Measurements from ENCODE around the gene KCNMA1.

The KCNMA1 gene

GRCh38 chr10:77386365-77386764 lies 251.2 kb downstream of the KCNMA1 start:
- in situ Hi-C loops (cut with MboI; ENCODE audit: low sequenced_read_pairs): loop anchor here (25.0 kb wide), 2 partner anchors 224 to 251 kb away; partner anchors contain the start of gene KCNMA1

- in situ Hi-C loops (cut with MboI; ENCODE audit: low sequenced_read_pairs): loop anchor here (25.0 kb wide), 2 partner anchors 223 to 252 kb away; partner anchors contain the start of gene KCNMA1
Measured at GRCh38 chr10:77385315-77385714, 252.3 kb downstream of the KCNMA1 start.

DNA sequence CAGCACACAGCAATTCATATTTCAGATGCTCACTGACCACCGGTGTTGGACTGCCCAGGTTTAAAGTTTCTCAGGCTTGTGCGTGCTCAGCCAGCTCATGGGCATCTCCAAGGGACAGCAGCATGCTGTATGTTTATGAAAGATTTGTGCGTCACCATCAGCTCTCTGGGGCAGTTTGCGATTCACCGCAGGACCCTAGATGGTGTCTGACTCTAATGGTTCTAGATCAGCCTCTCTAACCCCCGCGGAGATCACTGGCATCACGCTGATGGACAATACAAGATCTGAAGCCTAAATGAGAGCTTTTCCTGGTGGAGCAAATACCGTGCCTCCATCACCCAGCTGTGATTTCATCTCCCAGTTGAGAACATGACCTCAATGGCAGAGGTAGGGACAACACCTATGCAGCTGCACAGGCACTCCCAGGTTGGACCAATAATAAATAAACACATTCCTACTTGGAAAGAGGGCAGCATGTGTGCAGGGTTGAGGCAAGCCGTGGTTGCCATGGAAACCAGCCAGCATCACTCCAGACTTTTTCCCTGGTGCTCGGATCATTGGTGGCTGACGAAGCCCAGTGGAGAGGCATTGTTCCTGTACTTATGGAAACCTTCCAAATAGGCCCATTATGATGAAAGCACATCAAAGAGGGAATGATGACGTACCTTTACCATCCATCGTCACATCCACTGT lies 253.6 kb downstream of the KCNMA1 start:
- in situ Hi-C loops (cut with MboI; ENCODE audit: low sequenced_read_pairs): loop anchor here (25.0 kb wide), 2 partner anchors 222 to 253 kb away; partner anchors contain the start of gene KCNMA1

DNA sequence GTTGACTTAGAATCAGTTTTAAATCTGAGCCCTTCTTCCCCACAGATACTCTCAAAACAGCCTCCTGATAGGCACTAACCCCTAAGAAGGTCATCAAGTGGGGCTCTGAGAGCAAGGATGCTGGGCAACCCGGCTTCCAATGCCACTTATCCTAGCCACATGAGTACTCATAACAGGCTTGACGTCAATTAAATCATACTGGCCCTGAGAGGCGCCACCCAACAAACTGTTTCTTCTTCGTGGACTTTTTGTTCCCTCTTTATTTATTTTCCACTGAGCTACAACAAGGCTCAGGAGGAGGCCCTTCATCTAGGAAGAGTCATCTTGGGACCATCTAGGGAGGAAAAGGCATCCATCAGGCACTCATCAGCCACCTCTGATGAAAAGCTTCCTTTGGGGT lies 255.9 kb downstream of the KCNMA1 start:
- in situ Hi-C loops (cut with MboI; ENCODE audit: low sequenced_read_pairs): loop anchor here (25.0 kb wide), 2 partner anchors 219 to 256 kb away; partner anchors contain the start of gene KCNMA1

- in situ Hi-C loops (cut with MboI; ENCODE audit: low sequenced_read_pairs): loop anchor here (25.0 kb wide), 2 partner anchors 218 to 257 kb away; partner anchors contain the start of gene KCNMA1
Measured at GRCh38 chr10:77380723-77381122, 256.9 kb downstream of the KCNMA1 start.

DNA sequence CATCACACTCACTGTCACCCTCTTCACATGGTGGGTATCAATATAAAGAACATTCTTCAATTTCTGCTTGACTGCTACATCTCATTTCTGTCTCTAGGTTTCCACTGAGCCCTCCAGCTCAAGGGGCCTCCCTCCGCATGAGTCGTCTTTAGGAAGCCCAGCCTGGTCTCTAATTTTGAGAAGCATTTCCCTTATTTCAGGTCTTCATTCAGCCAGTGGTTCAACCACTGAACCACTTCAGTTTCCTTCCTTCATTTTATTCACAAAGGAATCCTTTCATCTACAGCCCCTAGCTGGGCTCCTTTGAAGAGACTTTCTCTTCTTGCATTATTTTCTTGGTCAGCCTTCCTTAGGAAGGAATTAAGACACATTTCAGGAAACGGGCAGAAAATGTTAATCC lies 257.4 kb downstream of the KCNMA1 start:
- in situ Hi-C loops (cut with MboI; ENCODE audit: low sequenced_read_pairs): loop anchor here (25.0 kb wide), 2 partner anchors 218 to 257 kb away; partner anchors contain the start of gene KCNMA1

DNA sequence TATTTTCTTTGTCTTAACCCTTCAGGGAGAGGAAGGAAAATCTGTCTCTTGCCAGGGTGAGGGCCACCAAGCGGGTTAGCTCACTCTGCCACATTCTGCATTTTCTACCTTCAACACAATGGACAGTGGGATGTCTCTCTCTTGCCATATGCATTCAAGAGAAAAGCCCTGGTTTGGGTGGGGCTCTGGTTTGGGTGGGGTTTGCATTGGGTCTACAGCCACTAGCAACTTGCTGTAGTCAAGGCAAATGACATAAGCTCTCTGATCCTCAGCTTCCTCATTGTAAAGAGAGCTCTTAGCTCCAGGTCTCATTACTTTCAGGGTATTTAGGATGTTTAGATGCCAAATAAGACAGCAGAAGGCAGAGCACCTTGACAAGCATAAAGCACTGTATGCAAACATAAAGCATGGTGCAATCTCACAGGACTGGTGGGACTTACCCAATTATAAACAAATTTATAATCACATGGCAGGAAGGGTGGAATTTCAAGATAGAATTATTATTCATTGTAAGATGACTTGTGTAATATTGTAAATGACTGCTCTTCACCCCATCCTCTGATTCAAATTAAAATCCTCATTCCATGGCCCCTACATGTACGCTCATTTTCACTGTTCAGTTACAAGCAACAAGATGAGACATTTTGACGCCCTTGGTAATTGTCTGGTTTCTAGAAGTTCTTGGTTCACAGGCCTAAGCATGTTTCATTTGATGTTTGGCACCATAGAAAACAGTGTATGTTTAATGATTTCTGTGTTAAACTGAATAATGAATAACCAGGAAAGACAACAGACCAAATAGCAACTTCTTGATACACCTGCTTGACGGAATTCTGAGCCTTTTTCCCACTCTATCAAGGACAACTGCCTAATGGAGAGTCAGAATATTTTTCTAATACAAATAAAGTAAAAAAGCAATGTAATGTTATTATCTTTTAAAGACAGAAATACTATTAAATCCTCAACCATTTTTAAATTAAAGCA lies 258.9 kb downstream of the KCNMA1 start:
- in situ Hi-C loops (cut with MboI; ENCODE audit: low sequenced_read_pairs): loop anchor here (25.0 kb wide), 2 partner anchors 216 to 259 kb away; partner anchors contain the start of gene KCNMA1

DNA sequence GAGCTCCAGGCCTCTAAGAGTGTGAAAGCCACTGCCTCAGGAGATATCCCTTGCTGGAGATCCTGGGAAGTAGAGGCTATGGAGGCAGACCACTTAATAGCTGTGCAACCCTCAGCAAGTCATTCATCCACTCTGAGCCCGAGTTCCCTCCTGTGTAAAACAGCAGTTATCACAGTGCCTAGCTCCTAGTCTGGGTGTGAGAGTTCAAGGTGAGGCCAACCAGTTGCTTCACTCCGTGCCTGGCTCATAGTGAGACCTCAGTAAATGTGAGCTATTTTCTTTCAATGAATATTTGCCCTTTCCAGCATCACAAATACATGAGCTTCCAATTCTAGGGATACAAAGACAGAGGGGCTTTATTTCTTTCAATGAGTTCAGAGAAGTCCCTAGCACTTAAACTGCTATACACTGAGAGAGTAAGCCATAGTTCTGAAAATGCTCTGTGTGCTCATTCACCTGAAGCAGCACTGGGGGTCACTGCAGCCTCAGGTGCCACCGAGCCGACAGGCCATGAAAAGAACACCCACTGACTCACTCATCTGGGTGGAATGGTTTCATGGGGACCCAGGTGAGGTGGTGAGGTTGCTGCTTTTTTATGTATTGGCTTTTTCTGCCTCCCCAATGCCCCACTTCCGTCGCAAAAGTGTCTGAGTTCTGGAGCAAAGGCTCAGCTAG lies 259.8 kb downstream of the KCNMA1 start:
- in situ Hi-C loops (cut with MboI; ENCODE audit: low sequenced_read_pairs): loop anchor here (25.0 kb wide), 2 partner anchors 216 to 259 kb away; partner anchors contain the start of gene KCNMA1

GRCh38 chr10:77377034-77377433 lies 260.6 kb downstream of the KCNMA1 start:
- in situ Hi-C loops (cut with MboI; ENCODE audit: low sequenced_read_pairs): loop anchor here (25.0 kb wide), 2 partner anchors 215 to 260 kb away; partner anchors contain the start of gene KCNMA1

DNA sequence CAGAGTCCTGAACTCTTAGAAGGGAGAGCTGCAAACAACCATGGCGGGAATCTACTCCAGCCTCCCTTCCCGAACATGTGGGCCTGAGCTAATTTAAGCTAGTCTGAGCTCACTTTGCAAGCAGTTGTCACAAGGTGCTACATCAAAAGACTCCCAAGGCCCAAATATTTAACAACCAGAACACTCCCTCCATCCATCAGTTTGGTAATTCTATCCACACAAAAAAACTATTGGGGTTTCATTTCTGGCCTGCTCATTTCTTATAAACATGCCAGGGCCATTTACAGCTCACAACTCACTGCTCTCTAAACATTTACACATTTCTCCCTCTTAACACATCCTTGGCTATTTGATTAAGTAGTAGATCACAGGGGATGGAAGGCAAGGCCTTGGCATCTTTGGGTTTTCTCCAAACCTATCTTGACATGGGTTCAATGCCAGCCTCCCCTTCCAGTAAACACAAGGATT lies 263.4 kb downstream of the KCNMA1 start:
- in situ Hi-C loops (cut with MboI; ENCODE audit: low sequenced_read_pairs): no loop called here

DNA sequence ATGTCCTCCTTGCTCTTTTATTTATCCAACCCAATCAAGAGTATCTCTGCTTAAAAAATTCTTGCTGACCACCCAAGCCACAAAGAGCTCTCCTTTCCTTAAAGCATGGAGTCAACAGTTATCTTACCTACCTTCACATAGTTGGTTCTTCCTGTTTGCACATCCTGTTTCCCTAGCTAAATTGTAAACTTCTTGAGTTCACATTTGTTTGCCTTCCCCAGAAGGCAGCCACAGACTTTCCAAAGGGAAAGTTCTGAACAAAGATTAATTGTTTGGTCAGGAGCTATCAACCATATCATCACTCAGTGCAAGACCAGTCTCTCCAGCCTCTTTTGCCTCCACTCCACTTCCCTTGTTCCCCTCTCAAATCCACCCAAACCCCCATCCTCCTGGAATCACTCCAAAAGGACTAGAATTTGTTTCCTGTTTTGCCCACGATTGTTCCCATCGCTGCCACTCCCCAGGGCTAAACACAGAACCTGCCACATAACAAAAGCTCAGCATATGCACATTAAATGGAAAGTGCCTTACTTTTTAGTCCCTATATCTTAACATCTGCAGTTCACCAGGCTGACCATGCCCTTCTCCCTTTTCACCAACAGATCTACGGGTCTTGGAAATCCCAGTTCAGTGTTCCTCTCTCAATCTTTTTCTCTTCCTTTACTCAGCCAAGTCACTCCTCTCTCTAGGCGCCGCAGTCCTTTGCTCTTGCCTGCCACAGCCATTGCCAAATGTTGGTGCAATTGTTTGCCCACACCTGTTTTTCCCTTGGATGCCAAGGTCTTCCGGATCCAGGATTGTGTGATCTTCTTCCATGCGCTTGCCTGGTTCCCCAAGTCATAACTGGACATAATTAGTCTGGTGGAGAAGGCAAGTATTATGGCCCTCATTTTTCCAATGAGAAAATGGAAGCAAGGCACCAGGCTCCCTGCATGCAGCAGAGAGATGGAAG lies 265.5 kb downstream of the KCNMA1 start:
- in situ Hi-C loops (cut with MboI; ENCODE audit: low sequenced_read_pairs): no loop called here

GRCh38 chr10:77371421-77371820 lies 266.2 kb downstream of the KCNMA1 start:
- in situ Hi-C loops (cut with MboI; ENCODE audit: low sequenced_read_pairs): no loop called here

- in situ Hi-C loops (cut with MboI; ENCODE audit: low sequenced_read_pairs): no loop called here
Measured at GRCh38 chr10:77368006-77368405, 269.6 kb downstream of the KCNMA1 start.

GRCh38 chr10:77363210-77363609 lies 274.4 kb downstream of the KCNMA1 start:
- in situ Hi-C loops (cut with MboI; ENCODE audit: low sequenced_read_pairs): no loop called here

DNA sequence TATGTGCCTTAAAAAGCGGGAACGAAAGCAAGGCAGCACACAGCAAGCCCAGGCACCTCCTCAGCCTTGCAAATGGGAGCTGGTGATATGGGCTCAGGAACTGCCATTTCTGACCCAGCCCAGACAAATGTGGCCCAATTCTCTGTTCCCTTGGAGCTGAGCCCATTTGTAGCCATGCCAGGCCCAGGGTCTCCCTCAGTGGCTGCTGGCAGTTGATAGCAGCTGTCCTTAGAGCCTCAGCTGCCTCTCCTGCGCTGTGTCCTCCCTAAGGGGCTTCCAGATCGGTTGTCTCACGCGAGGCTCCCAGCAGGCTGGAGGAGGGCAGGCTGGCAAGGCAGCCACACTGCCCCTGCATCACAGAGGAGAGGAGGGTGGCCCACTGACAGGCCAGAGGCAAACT lies 275.8 kb downstream of the KCNMA1 start:
- in situ Hi-C loops (cut with MboI; ENCODE audit: low sequenced_read_pairs): no loop called here

- in situ Hi-C loops (cut with MboI; ENCODE audit: low sequenced_read_pairs): no loop called here
Measured at GRCh38 chr10:77361426-77361825, 276.2 kb downstream of the KCNMA1 start.

- in situ Hi-C loops (cut with MboI; ENCODE audit: low sequenced_read_pairs): no loop called here
Measured at GRCh38 chr10:77360835-77361234, 276.8 kb downstream of the KCNMA1 start.

GRCh38 chr10:77359950-77360520 lies 277.6 kb downstream of the KCNMA1 start:
- in situ Hi-C loops (cut with MboI; ENCODE audit: low sequenced_read_pairs): no loop called here

DNA sequence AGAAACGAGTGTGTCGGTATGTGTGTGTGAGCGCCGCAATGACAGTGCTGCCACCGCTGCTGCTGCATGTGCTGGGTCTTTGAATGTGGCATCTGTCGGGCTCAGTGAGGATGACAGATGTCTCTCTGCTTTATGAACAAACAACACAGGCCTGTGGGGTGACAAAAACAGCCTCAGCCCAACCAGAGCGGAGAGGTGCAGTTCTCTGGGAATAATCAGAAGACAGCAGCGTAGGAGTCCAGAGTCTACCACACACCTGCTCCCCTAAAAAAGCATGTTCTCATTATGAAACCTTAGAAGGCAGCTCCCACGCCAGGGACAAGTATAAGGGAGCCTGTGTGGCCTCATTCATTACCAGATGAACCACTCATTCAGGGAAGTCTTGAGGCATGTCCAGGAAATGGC lies 278.3 kb downstream of the KCNMA1 start:
- in situ Hi-C loops (cut with MboI; ENCODE audit: low sequenced_read_pairs): no loop called here

Measured in HL-60/S4 treated with retinoic acid at 250 ng/mL for 4 days and 3 days (cell line).